SK-N-SH treated with all-trans-retinoic acid at 6 μM for 48 hours (cell line): ENCODE measurements around the gene TTC8.
A peak's percentile ranks its signal among the peaks of the same experiment; 100 is the strongest.

Experiments used
- ATAC-seq: fragments of 200-7000 bp; cut with Tn5 transposase; 3 replicates; pipeline ENCODE4 v1.9.1; 2020; ENCODE audit warnings: mild to moderate bottlenecking, moderate library complexity
- ARNTL ChIP-seq: fragments of 450-650 bp; formaldehyde crosslinking; IDR thresholded peaks from 2 replicates; pipeline ENCODE4 v1.5.0; 2020; ENCODE audit warnings: low read depth, mild to moderate bottlenecking, moderate library complexity, borderline replicate concordance
- BACH2 ChIP-seq: fragments of 250-450 bp; sonication (Bioruptor Pico); IDR thresholded peaks from 2 replicates; pipeline ENCODE4 v1.9.0; 2021; ENCODE audit warnings: mild to moderate bottlenecking, borderline replicate concordance
- CSDC2 ChIP-seq: fragments of 250-450 bp; sonication (Bioruptor Pico); IDR thresholded peaks from 2 replicates; pipeline ENCODE4 v1.5.0; 2020; ENCODE audit warnings: mild to moderate bottlenecking, moderate library complexity
- ESRRG ChIP-seq: fragments of 250-450 bp; sonication (Bioruptor Pico); IDR thresholded peaks from 2 replicates; pipeline ENCODE4 v1.6.1; 2021; ENCODE audit warnings: mild to moderate bottlenecking
- GLIS3 ChIP-seq: fragments of 250-450 bp; sonication (Bioruptor Pico); IDR thresholded peaks from 2 replicates; pipeline ENCODE4 v1.5.0; 2020; ENCODE audit warnings: mild to moderate bottlenecking, moderate library complexity
- ISL1 ChIP-seq: fragments of 250-450 bp; sonication (Bioruptor Pico); IDR thresholded peaks from 2 replicates; pipeline ENCODE4 v2.1.2; 2022; ENCODE audit warnings: mild to moderate bottlenecking, moderate library complexity
- OSR1 ChIP-seq: fragments of 250-450 bp; sonication (Bioruptor Pico); IDR thresholded peaks from 2 replicates; pipeline ENCODE4 v1.8.0; 2022; ENCODE audit warnings: moderate library complexity, mild to moderate bottlenecking, inconsistent platforms
- RARB ChIP-seq: fragments of 250-450 bp; sonication (Bioruptor Pico); IDR thresholded peaks from 2 replicates; pipeline ENCODE4 v1.8.0; 2021; ENCODE audit warnings: mild to moderate bottlenecking, moderate library complexity
- SNAI2 ChIP-seq: fragments of 250-450 bp; sonication (Bioruptor Pico); IDR thresholded peaks from 2 replicates; pipeline ENCODE4 v1.5.0; 2020; ENCODE audit warnings: mild to moderate bottlenecking, moderate library complexity
- TCF4 ChIP-seq: fragments of 250-450 bp; sonication (Bioruptor Pico); IDR thresholded peaks from 2 replicates; pipeline ENCODE4 v1.8.0; 2021; ENCODE audit warnings: mild to moderate bottlenecking, moderate library complexity, borderline replicate concordance
- TOX ChIP-seq: fragments of 250-450 bp; sonication (Bioruptor Pico); IDR thresholded peaks from 2 replicates; pipeline ENCODE4 v1.8.0; 2021; ENCODE audit warnings: mild to moderate bottlenecking, moderate library complexity, borderline replicate concordance
- ZC3H10 ChIP-seq: fragments of 250-450 bp; sonication (Bioruptor Pico); IDR thresholded peaks from 2 replicates; pipeline ENCODE4 v1.5.1; 2021; ENCODE audit warnings: mild to moderate bottlenecking, moderate library complexity
- ZFP3 ChIP-seq: fragments of 250-450 bp; sonication (Bioruptor Pico); IDR thresholded peaks from 2 replicates; pipeline ENCODE4 v1.5.0; 2020; ENCODE audit warnings: mild to moderate bottlenecking, moderate library complexity
- ZNF565 ChIP-seq: fragments of 450-650 bp; formaldehyde crosslinking; conservative IDR thresholded peaks from 2 replicates; pipeline ENCODE4 v1.5.0; 2020; ENCODE audit warnings: low read depth, mild to moderate bottlenecking, moderate library complexity
- ZNF8 ChIP-seq: fragments of 450-650 bp; formaldehyde crosslinking; IDR thresholded peaks from 2 replicates; pipeline ENCODE4 v1.5.0; 2020; ENCODE audit warnings: mild to moderate bottlenecking, moderate library complexity
- TF ChIP-seq, protein P1 (sequence below): fragments of 250-450 bp; sonication (Bioruptor Pico); IDR thresholded peaks from 2 replicates; pipeline ENCODE4 v1.8.0; 2021; ENCODE audit warnings: low read depth, mild to moderate bottlenecking, moderate library complexity, borderline replicate concordance
- TF ChIP-seq, protein P2 (sequence below): fragments of 250-450 bp; sonication (Bioruptor Pico); IDR thresholded peaks from 2 replicates; pipeline ENCODE4 v1.8.0; 2020; ENCODE audit warnings: mild to moderate bottlenecking, moderate library complexity, borderline replicate concordance
- TF ChIP-seq, protein P3 (sequence below): fragments of 250-450 bp; sonication (Bioruptor Pico); IDR thresholded peaks from 2 replicates; pipeline ENCODE4 v1.5.0; 2020; ENCODE audit warnings: mild to moderate bottlenecking, moderate library complexity
- TF ChIP-seq, protein P4 (sequence below): fragments of 250-450 bp; sonication (Bioruptor Pico); IDR thresholded peaks from 2 replicates; pipeline ENCODE4 v1.5.1; 2021; ENCODE audit warnings: mild to moderate bottlenecking, moderate library complexity
- TF ChIP-seq, protein P5 (sequence below): fragments of 250-450 bp; sonication (Bioruptor Pico); IDR thresholded peaks from 2 replicates; pipeline ENCODE4 v1.5.1; 2020; ENCODE audit warnings: low read depth, mild to moderate bottlenecking, moderate library complexity

The TTC8 gene

DNA sequence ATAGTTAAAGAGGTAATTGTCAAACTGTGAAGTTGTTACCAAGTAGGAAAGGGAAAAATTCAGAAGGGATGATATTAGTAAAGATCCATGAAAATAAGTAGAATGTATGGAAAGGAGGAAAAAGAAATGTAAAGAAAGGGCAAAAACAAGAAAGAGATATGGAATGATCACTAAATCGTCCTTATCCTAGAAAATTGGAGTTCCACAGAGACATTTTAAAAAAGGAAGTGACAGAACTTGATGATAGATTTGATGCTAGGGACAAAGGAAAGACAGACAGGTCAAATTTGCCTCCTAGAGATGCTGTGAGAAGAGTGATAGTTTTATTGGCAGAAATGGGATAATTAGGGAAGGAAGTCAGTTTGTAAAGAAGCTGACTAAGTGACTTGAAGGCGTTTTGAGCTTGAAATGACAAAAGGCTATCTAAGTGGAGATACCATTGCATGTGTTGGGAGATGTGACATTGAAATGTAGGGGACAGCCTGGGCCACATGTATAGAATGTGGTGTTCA is 20.6 kb downstream of the TTC8 start (continued):
- TF ChIP-seq, protein P1, sequence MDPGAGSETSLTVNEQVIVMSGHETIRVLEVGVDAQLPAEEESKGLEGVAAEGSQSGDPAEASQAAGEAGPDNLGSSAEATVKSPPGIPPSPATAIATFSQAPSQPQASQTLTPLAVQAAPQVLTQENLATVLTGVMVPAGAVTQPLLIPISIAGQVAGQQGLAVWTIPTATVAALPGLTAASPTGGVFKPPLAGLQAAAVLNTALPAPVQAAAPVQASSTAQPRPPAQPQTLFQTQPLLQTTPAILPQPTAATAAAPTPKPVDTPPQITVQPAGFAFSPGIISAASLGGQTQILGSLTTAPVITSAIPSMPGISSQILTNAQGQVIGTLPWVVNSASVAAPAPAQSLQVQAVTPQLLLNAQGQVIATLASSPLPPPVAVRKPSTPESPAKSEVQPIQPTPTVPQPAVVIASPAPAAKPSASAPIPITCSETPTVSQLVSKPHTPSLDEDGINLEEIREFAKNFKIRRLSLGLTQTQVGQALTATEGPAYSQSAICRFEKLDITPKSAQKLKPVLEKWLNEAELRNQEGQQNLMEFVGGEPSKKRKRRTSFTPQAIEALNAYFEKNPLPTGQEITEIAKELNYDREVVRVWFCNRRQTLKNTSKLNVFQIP (CRISPR knock-in tag), result no peak
- TF ChIP-seq TOX (CRISPR knock-in tag), result no peak

DNA sequence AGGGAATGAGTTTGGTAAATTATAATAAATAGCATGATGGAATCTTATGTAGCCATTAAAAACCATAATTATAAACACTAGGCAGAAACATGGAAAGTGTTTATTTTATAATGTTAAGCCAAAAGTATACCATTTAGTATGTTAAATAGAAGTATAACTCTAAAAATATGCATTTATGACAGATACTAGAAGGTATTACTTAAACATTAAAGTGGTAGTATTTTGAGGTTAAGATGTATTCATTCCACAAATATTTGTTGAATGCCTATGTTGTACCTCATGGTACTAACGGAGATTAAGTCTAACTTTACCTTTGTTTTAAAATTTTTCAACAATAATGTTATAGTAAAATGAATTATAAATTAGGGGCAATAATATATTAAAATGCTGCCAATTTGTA is 24.1 kb downstream of the TTC8 start:
- TF ChIP-seq ISL1 (CRISPR knock-in tag), result 0 out of 2 replicates have a peak, but pooled peaks have one; percentile 24
- TF ChIP-seq ARNTL (CRISPR knock-in tag), result no peak
- TF ChIP-seq, all 23 proteins: peak for 1
- peak; percentile 64; the same call in 2 of the 3 replicates for ATAC-seq

DNA sequence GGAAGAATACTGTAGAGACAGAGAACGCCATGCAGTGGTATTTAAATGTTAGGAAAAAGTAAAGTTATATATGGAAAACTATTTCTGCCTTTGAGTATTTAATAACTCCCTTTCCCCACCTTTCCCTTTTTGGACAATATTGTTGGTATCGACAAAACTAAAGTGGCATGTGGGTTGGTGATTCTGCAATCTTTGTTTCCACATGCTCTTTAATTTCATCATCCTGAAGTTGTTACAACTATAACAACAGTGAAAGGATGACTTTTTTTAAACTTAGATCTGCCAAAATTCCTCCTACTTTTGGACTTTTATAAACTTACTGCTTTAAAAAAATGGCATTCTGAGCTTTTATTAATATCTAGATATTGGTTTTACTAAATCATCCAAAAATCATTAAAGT is 25.3 kb downstream of the TTC8 start:
- no peak for ATAC-seq
- no peak for TF ChIP-seq SNAI2 (CRISPR knock-in tag)
- TF ChIP-seq CSDC2 (CRISPR knock-in tag), result no peak
- TF ChIP-seq, protein P2, sequence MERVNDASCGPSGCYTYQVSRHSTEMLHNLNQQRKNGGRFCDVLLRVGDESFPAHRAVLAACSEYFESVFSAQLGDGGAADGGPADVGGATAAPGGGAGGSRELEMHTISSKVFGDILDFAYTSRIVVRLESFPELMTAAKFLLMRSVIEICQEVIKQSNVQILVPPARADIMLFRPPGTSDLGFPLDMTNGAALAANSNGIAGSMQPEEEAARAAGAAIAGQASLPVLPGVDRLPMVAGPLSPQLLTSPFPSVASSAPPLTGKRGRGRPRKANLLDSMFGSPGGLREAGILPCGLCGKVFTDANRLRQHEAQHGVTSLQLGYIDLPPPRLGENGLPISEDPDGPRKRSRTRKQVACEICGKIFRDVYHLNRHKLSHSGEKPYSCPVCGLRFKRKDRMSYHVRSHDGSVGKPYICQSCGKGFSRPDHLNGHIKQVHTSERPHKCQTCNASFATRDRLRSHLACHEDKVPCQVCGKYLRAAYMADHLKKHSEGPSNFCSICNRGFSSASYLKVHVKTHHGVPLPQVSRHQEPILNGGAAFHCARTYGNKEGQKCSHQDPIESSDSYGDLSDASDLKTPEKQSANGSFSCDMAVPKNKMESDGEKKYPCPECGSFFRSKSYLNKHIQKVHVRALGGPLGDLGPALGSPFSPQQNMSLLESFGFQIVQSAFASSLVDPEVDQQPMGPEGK (CRISPR knock-in tag), result no peak
- TF ChIP-seq OSR1 (CRISPR knock-in tag), result no peak
- no peak for TF ChIP-seq GLIS3 (CRISPR knock-in tag)
- TF ChIP-seq, protein P3, sequence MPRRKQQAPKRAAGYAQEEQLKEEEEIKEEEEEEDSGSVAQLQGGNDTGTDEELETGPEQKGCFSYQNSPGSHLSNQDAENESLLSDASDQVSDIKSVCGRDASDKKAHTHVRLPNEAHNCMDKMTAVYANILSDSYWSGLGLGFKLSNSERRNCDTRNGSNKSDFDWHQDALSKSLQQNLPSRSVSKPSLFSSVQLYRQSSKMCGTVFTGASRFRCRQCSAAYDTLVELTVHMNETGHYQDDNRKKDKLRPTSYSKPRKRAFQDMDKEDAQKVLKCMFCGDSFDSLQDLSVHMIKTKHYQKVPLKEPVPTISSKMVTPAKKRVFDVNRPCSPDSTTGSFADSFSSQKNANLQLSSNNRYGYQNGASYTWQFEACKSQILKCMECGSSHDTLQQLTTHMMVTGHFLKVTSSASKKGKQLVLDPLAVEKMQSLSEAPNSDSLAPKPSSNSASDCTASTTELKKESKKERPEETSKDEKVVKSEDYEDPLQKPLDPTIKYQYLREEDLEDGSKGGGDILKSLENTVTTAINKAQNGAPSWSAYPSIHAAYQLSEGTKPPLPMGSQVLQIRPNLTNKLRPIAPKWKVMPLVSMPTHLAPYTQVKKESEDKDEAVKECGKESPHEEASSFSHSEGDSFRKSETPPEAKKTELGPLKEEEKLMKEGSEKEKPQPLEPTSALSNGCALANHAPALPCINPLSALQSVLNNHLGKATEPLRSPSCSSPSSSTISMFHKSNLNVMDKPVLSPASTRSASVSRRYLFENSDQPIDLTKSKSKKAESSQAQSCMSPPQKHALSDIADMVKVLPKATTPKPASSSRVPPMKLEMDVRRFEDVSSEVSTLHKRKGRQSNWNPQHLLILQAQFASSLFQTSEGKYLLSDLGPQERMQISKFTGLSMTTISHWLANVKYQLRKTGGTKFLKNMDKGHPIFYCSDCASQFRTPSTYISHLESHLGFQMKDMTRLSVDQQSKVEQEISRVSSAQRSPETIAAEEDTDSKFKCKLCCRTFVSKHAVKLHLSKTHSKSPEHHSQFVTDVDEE (CRISPR knock-in tag), result no peak
- no peak for TF ChIP-seq TCF4
- no peak for TF ChIP-seq ARNTL (CRISPR knock-in tag)
- TF ChIP-seq, protein P4, sequence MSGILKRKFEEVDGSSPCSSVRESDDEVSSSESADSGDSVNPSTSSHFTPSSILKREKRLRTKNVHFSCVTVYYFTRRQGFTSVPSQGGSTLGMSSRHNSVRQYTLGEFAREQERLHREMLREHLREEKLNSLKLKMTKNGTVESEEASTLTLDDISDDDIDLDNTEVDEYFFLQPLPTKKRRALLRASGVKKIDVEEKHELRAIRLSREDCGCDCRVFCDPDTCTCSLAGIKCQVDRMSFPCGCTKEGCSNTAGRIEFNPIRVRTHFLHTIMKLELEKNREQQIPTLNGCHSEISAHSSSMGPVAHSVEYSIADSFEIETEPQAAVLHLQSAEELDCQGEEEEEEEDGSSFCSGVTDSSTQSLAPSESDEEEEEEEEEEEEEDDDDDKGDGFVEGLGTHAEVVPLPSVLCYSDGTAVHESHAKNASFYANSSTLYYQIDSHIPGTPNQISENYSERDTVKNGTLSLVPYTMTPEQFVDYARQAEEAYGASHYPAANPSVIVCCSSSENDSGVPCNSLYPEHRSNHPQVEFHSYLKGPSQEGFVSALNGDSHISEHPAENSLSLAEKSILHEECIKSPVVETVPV, result no peak
- TF ChIP-seq, protein P1 (CRISPR knock-in tag), result no peak
- no peak for TF ChIP-seq ZC3H10
- TF ChIP-seq ZFP3 (CRISPR knock-in tag), result no peak
- no peak for TF ChIP-seq BACH2 (CRISPR knock-in tag)
- no peak for TF ChIP-seq ESRRG (CRISPR knock-in tag)
- no peak for TF ChIP-seq ZNF8 (CRISPR knock-in tag)
- no peak for TF ChIP-seq RARB (CRISPR knock-in tag)

DNA sequence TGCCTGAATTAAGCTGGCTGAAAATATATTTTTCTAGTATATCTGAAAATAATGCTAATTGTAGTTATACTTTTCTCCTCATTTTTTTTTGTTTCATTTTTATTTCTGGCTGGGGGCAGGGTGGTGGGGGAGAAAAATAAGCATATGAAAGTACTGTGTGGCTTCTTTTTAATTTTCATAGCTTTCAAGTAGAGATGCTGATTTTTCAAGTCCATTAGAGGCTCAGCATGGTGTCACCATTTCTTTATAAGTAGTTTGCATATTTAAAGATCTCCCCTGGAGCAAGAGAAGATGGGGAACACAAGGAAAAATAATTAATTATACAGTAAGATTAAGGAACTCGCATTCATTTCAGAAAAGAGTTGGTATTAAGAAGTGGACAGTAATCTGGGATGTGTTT is 27.1 kb downstream of the TTC8 start:
- no peak for ATAC-seq
- TF ChIP-seq CSDC2 (CRISPR knock-in tag) (no peak), ESRRG (CRISPR knock-in tag) (no peak), ZNF565 (no peak), ZFP3 (CRISPR knock-in tag) (no peak), RARB (CRISPR knock-in tag) (no peak), OSR1 (CRISPR knock-in tag) (no peak), ZC3H10 (no peak), ZNF8 (CRISPR knock-in tag) (no peak), GLIS3 (CRISPR knock-in tag) (no peak)
- TF ChIP-seq, protein P1 (CRISPR knock-in tag), result no peak
- TF ChIP-seq, protein P5, sequence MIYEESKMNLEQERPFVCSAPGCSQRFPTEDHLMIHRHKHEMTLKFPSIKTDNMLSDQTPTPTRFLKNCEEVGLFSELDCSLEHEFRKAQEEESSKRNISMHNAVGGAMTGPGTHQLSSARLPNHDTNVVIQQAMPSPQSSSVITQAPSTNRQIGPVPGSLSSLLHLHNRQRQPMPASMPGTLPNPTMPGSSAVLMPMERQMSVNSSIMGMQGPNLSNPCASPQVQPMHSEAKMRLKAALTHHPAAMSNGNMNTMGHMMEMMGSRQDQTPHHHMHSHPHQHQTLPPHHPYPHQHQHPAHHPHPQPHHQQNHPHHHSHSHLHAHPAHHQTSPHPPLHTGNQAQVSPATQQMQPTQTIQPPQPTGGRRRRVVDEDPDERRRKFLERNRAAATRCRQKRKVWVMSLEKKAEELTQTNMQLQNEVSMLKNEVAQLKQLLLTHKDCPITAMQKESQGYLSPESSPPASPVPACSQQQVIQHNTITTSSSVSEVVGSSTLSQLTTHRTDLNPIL (CRISPR knock-in tag), result no peak
- TF ChIP-seq, protein P4, result no peak
